ENCODE measurements around the gene ZNF70. TPM values are rescaled to one million over a fixed set of nuclear protein-coding genes. Genes with fewer than 3 reads are reported as not detected.

ZNF70 gene
- total and polyA plus RNA-seq, 2 of the 13 experiments (the other 11 are each of a cell fraction or from before 2014, with no cell fraction given): 0.62 to 3.6 TPM

DNA sequence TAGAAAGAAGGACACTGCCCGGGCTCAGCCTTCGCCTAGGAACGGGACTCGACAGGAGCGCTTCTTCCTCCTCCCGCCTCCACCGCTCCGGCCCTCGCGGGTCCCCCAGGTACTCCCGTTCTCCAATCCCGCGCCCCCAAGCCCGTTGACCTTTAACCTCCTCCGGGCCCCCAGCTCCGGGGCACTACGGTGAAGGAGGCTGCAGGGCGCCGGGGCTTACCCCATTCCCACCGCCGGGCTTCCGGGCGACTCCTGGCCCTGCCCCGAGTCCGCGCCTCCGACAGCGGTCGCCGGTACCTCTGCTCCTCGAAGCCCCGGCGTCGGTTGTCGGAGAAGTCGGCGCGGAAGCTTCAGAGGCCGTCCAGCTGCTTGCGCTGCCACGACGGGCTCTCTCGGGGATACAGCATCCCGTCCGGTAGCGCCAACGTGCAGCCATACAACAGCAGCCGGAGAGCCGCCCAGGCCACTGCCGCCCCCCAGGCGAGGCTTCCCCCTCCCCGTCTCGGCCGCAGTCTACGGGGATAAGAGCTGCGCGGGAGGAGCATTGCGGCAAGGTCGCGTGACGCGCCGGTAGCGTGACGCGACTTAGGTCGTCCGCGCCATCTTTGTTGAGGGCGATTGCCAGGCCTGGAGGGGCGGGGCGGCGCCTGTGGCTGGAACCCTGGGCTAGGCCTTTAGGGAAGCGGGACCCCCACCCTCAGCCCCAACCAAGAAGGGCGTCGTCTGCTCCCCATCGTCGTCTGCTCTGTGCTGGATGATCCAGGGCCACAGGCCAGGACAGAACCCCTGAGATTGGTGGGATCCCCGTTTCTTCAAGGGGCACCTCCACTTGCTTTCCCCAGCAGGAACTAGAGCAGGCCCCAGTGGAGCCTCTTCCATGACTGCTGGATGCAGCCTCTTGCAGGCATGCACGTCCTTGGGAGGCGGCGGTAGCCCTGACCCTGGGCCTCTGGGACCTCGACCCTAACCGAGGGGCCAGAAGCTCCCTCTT is 33.8 kb downstream of the ZNF70 start (continued):
- TF ChIP-seq NR2F2 (IDR thresholded peaks at IDR 0.05; ENCODE audit: borderline replicate concordance, low read depth) (no peak), FIP1L1 (IDR thresholded peaks at IDR 0.05; ENCODE audit: borderline replicate concordance, insufficient read depth, low read depth, low read length) (no peak), RFX3 (CRISPR knock-in tag; IDR thresholded peaks at IDR 0.05) (no peak), CBX5 (CRISPR knock-in tag; IDR thresholded peaks at IDR 0.05; ENCODE audit: borderline replicate concordance) (no peak; the same call in 1 of the 2 replicates), TRIM24 (CRISPR knock-in tag; IDR thresholded peaks at IDR 0.05) (no peak), ZNF556 (CRISPR knock-in tag; IDR thresholded peaks at IDR 0.05; ENCODE audit: borderline replicate concordance) (peak; percentile 74; the same call in 1 of the 2 replicates), NPAS2 (CRISPR knock-in tag; IDR thresholded peaks at IDR 0.05; ENCODE audit: borderline replicate concordance) (no peak), RAD21 (CRISPR knock-in tag; IDR thresholded peaks at IDR 0.05) (no peak; the same call in 1 of the 2 replicates), MED1 (CRISPR knock-in tag; IDR thresholded peaks at IDR 0.05) (peak; percentile 75), ZNF562 (CRISPR knock-in tag; IDR thresholded peaks at IDR 0.05; ENCODE audit: borderline replicate concordance) (no peak)
- TF ChIP-seq, protein P1, sequence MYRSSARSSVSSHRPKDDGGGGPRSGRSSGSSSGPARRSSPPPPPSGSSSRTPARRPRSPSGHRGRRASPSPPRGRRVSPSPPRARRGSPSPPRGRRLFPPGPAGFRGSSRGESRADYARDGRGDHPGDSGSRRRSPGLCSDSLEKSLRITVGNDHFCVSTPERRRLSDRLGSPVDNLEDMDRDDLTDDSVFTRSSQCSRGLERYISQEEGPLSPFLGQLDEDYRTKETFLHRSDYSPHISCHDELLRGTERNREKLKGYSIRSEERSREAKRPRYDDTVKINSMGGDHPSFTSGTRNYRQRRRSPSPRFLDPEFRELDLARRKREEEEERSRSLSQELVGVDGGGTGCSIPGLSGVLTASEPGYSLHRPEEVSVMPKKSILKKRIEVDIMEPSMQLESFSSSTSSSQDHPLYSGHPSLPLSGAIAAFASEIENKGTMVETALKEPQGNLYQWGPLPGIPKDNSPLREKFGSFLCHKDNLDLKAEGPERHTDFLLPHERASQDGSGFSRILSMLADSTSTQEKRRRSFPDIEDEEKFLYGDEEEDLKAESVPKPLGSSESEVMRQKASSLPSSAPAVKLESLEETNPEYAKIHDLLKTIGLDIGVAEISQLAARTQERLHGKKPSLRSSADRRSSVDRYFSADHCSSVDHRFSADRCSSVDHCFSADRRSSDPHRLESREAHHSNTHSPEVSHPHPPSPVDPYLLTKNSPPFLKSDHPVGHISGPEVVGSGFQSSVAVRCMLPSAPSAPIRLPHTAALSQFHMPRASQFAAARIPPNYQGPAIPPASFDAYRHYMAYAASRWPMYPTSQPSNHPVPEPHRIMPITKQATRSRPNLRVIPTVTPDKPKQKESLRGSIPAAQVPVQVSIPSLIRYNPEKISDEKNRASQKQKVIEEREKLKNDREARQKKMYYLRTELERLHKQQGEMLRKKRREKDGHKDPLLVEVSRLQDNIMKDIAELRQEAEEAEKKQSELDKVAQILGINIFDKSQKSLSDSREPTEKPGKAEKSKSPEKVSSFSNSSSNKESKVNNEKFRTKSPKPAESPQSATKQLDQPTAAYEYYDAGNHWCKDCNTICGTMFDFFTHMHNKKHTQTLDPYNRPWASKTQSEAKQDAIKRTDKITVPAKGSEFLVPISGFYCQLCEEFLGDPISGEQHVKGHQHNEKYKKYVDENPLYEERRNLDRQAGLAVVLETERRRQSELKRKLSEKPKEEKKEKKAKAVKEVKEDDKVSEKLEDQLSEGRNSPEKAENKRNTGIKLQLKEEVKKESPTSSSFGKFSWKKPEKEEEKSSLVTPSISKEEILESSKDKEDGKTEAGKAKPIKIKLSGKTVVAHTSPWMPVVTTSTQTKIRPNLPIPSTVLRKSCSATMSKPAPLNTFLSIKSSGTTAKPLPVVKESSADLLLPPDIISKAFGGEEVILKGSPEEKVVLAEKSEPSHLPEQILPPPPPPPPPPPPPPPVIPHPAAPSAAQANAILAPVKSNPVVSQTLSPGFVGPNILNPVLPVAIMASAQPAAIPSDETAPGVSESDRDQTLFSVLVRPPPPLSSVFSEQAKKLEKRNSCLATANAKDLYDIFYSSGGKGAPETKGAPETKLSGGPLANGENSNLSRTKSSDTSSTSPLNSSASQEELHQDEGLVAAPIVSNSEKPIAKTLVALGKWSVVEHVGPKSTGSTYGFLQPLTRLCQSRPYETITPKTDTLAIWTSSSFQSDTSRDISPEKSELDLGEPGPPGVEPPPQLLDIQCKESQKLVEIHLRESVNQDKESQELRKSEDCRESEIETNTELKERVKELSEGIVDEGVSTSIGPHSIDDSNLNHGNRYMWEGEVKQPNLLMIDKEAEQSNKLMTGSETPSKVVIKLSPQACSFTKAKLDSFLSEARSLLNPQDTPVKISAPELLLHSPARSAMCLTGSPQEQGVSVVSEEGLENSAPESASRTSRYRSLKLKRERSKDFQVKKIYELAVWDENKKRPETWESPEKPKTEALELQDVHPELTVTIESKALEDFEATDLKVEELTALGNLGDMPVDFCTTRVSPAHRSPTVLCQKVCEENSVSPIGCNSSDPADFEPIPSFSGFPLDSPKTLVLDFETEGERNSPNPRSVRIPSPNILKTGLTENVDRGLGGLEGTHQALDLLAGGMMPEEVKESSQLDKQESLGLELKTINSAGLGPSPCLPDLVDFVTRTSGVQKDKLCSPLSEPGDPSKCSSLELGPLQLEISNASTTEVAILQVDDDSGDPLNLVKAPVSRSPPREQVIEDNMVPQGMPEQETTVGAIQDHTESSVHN (CRISPR knock-in tag; IDR thresholded peaks at IDR 0.05): no peak
- TF ChIP-seq, protein P2, sequence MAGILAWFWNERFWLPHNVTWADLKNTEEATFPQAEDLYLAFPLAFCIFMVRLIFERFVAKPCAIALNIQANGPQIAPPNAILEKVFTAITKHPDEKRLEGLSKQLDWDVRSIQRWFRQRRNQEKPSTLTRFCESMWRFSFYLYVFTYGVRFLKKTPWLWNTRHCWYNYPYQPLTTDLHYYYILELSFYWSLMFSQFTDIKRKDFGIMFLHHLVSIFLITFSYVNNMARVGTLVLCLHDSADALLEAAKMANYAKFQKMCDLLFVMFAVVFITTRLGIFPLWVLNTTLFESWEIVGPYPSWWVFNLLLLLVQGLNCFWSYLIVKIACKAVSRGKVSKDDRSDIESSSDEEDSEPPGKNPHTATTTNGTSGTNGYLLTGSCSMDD (CRISPR knock-in tag; IDR thresholded peaks at IDR 0.05): no peak
- TF ChIP-seq, protein P3, sequence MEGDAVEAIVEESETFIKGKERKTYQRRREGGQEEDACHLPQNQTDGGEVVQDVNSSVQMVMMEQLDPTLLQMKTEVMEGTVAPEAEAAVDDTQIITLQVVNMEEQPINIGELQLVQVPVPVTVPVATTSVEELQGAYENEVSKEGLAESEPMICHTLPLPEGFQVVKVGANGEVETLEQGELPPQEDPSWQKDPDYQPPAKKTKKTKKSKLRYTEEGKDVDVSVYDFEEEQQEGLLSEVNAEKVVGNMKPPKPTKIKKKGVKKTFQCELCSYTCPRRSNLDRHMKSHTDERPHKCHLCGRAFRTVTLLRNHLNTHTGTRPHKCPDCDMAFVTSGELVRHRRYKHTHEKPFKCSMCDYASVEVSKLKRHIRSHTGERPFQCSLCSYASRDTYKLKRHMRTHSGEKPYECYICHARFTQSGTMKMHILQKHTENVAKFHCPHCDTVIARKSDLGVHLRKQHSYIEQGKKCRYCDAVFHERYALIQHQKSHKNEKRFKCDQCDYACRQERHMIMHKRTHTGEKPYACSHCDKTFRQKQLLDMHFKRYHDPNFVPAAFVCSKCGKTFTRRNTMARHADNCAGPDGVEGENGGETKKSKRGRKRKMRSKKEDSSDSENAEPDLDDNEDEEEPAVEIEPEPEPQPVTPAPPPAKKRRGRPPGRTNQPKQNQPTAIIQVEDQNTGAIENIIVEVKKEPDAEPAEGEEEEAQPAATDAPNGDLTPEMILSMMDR (CRISPR knock-in tag; IDR thresholded peaks at IDR 0.05): peak; percentile 36; the same call in 1 of the 2 replicates
- TF ChIP-seq, protein P4, sequence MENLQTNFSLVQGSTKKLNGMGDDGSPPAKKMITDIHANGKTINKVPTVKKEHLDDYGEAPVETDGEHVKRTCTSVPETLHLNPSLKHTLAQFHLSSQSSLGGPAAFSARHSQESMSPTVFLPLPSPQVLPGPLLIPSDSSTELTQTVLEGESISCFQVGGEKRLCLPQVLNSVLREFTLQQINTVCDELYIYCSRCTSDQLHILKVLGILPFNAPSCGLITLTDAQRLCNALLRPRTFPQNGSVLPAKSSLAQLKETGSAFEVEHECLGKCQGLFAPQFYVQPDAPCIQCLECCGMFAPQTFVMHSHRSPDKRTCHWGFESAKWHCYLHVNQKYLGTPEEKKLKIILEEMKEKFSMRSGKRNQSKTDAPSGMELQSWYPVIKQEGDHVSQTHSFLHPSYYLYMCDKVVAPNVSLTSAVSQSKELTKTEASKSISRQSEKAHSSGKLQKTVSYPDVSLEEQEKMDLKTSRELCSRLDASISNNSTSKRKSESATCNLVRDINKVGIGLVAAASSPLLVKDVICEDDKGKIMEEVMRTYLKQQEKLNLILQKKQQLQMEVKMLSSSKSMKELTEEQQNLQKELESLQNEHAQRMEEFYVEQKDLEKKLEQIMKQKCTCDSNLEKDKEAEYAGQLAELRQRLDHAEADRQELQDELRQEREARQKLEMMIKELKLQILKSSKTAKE (CRISPR knock-in tag; IDR thresholded peaks at IDR 0.05; ENCODE audit: borderline replicate concordance): peak; percentile 37; the same call in 1 of the 2 replicates
